Activated T-helper 1 cell treated with anti-CD3 and anti-CD28 coated beads, Interleukin-2, amount 50 U/mL, for 16 hours (primary cell): Measurements from ENCODE around the gene RELL1.

ENCODE experiments used
- DNase-seq, 2 donors: peaks; one replicate each; pipeline ENCODE4 v3.0.0-alpha.2; 2020; ENCODE audit warnings: low read depth in 1 of 2, low spot score in 1 of 2

RELL1 gene

DNA sequence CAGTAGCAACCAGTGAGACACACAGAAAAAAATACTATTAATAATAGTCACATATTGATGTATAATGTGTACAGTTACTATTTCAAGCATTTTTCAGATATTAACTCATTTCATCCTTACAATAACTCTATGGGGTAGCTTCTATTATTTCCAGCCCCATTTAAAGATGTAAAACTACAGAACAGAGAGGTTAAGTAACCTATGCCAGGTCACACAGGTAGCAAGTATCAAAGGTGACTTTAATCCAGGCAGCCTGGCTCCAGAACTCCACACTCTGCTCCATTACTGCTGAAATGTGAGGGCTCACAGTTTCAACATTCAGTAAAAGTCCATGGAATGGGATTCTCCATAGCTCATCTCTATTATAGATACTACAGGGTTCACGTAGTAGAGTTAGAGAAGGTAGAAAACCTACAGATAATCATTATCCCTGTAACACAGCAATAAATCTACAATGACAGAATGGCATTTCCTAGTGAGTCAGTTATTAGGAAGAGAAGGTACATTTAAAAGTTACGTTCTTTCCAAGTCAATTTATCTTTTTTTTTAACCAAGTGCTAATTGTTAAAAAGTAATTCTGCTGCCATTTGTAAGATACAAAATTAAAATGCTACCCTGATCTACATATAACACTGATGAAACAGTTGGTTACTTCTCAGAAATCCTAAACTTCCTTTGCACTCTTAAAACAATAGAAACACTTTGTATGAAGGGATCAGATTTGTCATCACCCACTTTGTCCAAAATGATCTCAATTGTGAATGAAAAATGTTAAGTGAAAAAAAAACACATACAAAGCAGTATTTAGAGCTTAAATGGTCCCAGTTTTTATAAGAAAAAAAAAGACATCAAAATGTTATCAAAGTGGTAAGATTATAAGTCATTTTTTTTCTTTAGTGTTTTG, 18.7 kb downstream of the RELL1 start:
- no peak for DNase-seq

DNA sequence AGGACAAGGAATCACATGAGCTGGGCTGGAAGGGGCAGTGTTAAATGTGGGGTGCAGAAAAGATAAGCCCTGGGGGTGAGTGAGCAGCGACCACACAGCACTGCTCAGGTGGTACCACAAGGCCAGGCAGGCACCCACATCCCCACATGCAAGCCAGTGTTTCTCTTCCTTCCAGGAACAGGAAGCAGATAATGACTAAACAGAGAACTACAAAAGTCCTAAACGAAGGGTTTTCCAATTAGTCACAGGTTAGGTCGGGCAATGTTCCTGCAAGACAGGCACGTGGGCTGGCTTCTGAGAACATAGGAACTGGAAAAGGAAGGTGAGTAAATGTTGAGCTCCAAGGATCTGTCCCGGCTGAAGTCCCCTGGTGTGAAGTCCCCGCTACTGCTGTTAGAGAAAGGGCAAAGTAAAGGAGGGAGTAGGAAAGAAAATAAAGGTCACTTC, 19.5 kb downstream of the RELL1 start:
- no peak for DNase-seq

DNA sequence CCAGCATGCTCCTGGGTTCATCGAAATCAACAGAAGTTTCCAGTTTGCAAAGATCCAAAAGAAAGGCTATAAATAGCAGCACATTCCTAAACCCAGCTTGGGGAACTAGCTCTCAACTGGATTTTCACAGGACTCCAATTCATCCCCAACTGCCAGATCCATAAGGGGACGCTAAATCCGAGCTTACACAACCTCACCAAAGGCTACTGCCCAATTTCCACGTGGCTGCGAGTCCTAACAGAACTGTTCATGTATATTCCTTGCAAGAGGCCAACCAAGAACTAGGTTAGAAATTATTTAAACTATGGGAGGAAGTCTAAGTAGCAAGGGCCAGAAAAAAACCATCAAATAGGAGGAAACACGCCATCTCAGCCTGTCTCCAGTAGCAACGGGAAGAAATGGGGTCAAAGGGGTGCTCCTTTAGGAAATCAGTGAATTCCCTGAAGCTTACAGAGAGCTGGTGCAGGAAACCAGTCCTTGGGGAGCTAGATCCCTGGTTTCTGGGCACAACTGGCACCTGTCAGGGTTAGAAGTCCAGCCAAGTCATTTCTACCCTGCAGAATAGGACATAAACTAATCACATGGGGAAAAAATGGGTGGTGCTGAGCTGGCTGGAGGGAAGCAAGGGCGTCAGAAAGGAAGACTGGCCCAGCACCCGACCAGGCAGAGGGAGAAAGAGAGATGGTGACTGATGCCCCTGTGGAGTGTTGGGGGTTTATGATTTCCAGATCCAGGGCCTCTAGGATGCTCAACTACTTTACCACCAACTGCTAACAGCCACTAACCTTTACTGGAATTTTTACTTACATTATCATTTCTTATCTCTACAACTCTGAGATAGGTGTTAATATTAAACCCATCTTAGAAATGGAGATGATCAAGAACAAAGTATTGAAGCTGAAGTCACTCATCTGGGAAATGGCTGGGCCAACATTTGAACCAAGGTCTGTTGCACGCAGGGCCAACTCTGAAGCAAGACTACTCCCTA, 20.5 kb downstream of the RELL1 start:
- no peak for DNase-seq

DNA sequence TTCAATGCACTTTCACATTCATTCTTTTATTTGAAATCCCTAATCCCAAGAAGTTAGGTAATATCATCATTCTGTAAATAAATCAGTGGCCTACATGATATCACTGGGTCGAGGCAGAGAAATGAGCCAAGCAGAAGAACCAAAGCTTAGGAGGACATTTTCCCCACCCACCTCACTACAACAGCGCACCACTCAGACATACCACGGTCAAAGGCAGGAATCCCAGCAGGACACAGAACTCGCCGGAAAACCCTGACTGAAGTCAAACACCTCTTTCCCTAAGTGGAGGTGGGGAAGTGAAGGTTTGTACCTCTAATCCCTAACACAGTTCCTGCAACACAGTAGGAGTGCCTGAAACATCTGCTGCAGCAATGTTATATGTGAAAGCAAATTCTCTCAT, 21.5 kb downstream of the RELL1 start:
- DNase-seq = no peak

DNA sequence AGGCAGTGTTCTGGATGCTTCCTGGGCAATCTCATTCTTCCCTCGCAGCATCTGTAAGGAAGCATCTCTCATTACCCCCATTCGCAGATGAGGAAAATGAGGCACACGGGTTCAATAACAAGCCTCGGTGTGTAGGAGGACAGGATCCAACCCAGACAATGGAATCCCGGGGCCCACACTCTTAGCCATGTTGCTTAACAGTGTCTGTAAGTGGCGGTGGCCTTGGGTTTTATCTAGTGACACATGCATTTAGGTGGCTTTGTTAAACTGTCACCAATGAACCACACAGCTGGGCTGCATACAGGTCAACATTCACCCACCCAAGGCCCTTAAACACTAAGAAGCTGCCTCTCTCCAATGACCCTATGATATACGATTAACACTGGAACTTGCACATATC, 22.6 kb downstream of the RELL1 start:
- DNase-seq = no peak

DNA sequence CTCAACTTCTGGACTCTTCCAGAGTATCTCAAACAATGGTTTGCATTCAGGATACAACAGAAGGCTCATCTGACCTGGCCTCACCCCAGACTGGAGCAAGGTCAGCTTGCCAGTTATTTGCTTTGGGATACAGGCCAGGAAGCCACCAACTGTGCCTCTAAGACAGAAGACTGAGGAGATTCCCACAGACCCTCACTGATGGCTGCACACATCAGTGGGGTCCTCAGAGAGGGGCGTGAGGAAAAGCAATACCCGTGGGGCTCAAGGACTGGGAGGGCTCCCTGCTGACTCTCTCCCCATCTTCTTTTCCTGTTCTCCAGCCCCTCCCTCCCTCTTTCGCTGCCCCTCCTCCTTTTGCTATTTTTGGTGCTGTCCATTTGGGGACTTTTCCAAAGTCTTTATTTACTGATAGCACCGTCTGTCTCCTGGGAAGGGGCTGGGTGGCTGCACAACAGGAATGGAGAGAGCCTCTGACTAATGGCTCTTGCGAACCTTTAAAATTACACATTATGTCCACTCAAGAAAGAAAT, 23.2 kb downstream of the RELL1 start:
- no peak for DNase-seq

DNA sequence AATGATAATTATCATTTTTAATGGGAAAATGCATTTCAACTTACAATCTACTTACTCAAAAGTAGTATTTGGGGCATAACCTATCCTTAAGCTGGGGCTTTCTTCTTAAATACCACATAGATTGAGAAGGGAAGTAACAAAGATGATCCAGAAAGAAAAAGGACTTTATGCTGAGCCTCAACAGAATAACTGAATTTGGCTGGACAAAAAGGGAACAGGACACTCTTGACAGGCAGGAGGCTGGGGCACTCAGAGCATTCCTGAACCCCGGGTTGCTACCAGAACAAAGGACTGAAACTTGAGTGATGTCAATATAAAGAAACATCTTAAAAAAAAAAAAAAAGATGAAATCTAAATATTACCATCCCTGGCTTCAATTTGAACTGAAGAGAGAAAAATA, 23.9 kb downstream of the RELL1 start:
- DNase-seq = no peak

DNA sequence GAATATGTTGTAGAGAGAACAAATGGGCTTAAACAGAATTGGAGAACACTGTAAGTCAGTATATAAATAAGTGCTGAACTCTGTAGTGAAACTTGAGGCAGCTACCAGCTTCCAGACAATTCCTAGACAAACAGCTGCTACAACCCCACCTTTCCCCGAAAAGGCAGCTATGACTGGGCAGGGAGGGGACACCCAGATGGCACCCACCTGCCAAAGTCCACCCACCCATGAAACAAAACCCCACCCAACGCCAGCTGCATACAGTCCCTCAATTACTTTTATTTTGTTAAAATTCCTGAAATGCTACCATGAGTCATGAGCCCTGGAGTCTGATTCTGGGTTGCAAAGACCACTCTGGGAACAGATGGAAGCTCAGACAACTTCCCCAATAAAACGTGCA, 24.4 kb downstream of the RELL1 start:
- DNase-seq = no peak

DNA sequence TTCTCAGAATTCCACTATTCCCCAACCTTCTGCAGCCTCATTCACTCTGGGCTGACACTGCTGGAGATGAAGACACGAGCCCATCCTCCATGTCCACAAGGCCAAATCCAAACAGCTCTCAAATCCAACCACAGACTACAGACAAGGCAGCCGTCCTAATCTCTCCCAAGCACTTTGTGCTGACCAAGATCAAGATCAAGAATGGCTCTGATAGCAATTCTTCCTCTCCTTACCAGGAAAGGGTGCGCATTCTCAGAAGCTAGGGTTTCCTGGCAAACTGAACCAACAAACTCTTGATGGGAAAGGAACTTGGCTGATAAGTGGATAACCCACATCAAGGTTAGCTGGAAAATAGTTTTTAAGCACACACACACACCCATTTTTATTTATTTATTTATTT, 26.5 kb downstream of the RELL1 start:
- DNase-seq = no peak

DNA sequence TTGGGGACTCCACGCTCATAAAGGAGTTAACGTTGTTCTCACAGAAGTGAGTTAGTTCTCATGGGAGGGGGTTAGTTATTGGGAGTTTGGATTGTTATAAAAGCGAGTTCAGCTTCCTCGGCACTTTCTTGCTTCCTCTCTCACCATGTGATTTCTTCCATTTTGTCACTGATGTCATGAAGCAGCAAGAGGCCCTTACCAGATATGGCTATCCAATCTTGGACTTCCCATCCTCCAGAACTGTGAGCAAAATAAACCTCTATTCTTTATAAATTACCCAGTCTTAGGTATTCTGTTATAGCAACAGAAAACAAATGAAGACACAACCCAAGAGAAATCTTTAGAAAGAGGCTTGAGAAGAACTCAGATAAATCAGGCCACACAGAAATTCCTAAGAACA, 29.5 kb downstream of the RELL1 start:
- DNase-seq = no peak

DNA sequence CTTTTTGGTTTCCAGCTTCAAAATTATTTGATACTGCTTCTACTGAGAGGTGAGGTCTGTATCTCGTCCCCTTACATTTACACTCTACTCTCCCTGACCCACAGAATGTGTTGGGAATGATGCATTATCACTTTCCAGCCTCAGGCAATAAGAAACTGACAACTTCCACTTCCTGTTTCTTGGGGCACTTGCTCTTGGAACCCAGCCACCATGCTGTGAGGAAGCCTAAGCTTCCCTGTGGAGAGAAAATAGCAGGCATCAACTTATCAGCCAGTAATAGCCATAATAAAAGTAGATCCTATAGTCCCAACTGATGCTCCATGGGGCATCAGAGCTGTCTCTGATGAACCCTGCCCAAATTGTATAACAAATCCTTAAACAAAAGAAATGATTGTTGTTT, 32.6 kb downstream of the RELL1 start:
- no peak for DNase-seq

DNA sequence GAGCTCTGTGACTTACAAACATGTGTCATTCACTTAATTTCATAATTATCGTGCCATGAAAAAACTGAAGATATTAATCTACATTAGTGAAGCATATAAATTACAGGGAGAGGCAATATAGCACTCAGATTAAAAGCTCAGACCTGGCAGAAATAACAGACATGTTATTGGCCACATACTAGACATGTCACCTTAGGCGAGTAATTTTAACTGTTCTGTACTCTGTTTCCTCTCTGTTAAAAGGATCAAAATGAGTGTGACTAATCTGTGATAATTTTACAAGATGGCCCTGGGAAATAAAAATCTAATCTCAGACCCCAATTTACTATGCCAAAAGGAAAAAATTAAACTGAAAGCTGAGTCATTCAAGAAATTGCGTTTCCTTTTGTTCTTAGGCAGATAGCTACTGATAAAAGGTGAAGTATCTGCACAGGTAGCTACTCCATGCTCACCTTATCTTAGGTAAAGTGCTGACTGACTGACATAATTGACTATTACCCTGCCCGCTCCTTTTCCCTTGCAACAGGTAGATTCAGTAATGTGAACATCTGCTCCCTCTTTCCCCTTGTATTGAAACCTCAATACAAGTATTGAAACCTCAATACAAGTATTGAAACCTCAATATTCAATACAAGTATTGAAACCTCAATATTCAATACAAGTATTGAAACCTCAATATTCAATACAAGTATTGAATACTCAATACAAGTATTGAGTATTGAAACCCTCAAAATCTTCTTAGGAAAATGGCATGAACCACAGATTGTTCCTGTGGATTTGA, 33.2 kb downstream of the RELL1 start:
- no peak for DNase-seq

DNA sequence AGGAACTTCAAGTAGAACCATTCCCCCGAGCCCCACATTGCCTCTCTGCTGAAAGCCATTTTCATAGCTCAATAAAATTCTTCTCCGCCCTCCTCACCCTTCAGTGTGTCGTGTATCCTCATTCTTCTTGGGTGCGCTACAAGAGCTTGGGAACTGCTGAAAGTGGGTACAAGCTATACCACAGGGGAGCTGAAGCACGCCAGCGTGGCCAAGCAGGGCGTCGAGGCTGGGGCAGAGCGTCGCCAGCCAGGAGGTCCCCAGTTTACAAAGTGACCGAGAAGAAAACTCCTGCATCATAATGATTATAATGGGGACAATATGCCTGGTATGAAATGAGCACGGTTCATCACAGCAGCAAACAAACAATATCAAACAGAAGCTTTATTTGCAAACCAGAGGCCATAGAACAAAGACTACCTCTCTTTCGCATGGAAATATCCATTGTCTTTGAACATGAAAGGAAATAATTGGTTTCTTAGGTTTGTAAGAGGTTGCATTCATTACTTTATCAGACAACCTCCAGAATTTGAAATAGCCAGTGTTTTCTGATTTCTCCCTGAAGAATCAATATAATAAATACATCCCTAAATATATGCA, 34.3 kb downstream of the RELL1 start:
- no peak for DNase-seq

DNA sequence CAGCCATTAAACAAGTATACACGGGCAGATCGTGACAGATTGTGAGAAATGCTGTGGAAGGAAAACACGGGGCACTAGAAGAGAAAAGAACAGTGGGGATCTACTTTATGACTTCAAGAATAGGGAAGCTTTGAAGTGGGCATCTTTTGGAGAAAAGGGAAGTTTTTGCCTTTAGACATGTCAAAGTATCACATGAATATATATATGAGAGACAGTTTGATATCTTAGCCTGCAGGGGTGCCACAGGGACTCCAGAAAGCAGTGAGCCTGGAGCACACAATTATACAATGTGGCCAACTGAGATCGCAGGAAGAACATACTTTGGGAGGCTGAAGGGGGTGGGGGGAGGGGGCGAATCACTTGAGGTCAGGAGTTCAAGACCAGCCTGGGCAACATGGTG, 35.7 kb downstream of the RELL1 start:
- no peak for DNase-seq

DNA sequence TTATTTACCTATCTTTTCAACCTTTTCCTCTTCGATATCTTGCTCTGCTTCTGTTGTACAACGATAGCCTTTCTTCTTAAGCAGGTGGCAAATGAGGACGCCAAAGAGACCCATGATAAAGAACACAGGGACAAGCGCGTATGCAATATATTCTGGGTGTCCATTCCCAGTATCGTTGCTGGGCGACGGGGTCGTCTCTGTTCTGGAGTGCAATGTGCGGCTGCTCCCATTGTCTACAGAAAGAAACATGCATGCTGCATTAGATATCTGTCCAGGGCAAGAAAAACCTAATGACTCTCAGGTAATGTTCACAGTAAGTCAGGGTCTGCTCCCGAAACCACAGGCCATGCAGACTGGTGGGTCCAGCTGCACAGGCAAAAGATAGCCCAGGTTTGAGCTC, 36.9 kb downstream of the RELL1 start:
- DNase-seq = no peak

DNA sequence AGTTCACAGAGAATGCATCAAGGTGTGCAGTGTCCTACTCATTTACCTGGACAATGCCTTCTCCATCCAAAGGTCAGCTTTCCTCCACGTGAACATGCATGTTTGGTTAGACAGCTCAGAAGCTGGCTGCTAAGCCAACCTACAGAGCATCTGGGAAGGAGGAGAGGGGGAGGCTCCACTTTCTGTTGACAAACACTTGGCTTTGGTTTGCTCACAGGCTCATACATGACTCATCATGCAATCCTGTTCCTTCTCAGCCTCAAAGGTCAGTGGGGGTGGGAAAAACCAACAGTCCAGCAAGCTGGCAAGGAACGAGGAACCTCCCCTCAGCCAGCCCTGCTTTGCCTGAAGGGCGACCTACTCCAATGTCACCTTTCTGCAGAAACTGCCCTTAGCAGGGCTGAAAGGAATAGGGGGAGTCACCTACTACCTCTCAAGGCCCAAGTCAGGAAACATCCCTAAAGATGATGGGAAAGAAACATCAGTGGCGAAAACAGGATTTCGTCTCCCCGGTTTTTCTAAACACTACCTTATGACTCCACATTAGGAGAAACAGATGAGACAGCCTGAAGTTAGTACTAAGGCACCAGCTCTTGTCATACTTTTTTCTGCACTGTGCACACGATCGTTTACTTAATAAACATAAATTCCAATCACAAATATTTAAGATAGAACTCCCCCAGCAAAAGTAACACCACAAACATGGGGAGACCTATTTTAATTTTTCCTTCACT, 37.9 kb downstream of the RELL1 start:
- no peak for DNase-seq

DNA sequence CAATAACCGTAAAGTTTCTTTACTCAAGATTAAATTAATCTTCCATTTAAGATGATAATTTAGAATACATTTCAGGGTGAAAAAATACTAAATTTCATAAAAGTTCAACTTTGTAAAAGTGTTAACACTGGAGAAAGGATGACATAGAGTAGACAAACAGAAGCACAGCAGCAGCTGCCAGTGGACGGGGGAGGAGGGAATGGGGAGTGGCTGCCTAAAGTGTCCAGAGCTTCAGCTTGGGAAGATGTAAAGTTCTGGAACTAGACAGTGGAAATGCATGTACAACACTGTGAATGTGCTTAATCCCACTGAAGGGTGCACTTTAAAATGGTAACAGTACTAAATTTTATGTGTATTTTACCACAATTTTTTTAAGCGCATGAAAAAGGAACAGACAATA, 39.9 kb downstream of the RELL1 start:
- DNase-seq = no peak

DNA sequence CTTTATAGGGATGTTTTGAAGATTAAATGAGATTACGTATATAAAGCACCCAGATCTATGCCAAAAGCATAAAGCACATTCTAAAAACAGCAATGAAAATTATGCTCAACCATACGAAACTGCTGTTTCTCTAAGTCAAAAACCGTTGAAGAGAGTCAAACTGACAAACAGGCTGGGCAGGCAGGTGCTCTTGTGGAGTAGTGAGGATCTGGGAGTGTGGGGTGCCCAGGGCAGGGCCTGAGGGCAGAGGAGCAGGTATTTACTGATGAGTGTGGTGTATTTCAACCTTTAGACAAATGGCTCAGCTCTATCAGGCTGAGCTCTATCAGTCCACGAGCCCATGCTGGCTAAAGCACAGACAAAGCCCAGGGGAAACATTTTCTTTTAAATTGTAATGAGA, 40.4 kb downstream of the RELL1 start:
- no peak for DNase-seq

DNA sequence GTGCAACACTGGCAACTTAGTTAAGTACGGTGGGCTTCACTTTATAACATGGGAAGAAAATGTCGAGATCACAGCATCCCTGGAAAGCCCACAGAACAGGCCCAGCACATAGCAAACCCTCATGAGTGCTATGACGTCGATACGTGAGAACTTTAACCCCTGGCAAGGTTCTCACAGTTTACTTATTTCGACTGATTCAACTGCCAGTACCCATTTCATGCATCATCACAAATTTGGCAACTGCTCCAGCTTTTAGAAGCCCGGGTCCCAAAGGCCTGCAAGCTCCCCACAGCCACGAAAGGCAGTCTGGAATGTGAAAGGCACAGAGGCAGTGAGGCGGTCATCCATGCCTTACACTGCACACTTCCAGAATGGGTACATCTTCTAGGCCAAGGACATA, 41.2 kb downstream of the RELL1 start:
- no peak for DNase-seq
